ENCODE results near the gene CDSN. TPM values are rescaled to one million over a fixed set of nuclear protein-coding genes. Genes with fewer than 3 reads are reported as not detected.

The CDSN gene
- total and polyA plus RNA-seq, 2 donors (not counting 3 experiments of a cell fraction or from before 2014, with no cell fraction given), result not detected

- H3K9me1 ChIP-seq (replicated peaks; ENCODE audit: control insufficient read depth, extremely low read depth, insufficient read depth, low read length), result no peaks in the 10 kb centered on the region
- dilution Hi-C loops (cut with MboI; ENCODE audit: extremely low pct_ligation_motif_present, low sequenced_read_pairs), result no loop called here
- intact Hi-C loops (cut with micrococcal nuclease), result no loop called here
- no peaks in the 10 kb centered on the region for H3K27me3 ChIP-seq (ENCODE audit: control insufficient read depth in 2 of 2, insufficient read depth in 2 of 2, low read length in 2 of 2)
- no peaks in the 10 kb centered on the region for H4K20me1 ChIP-seq (replicated peaks; ENCODE audit: control insufficient read depth, extremely low read depth, insufficient read depth, low read length)
- FAIRE-seq (no peak), DNase-seq (ENCODE audit: low read depth, low spot score) (no peak)
- no peaks in the 10 kb centered on the region for H3K9me3 ChIP-seq (replicated peaks; ENCODE audit: control insufficient read depth, insufficient read depth, low read length)
- no peaks in the 10 kb centered on the region for H3K79me2 ChIP-seq (ENCODE audit: control insufficient read depth, insufficient read depth, low read length)
- no peak overlapping the region for H2AFZ ChIP-seq (ENCODE audit: low read depth, low read length)
- BruUV-seq (replicated peaks), result no TSS peak
- no peaks in the 10 kb centered on the region for H3K36me3 ChIP-seq (ENCODE audit: control insufficient read depth in 2 of 2, extremely low read depth in 1 of 2, insufficient read depth in 2 of 2, low read length in 2 of 2)
- no peak overlapping the region for H3K4me3 ChIP-seq (replicated peaks in 1 of 3; ENCODE audit: insufficient read depth in 1 of 3, low read depth in 1 of 3, low read length in 3 of 3)
- H3K9ac ChIP-seq (replicated peaks; ENCODE audit: extremely low read depth, insufficient read depth, low read length), result no peak overlapping the region
- H3K4me1 ChIP-seq (ENCODE audit: control insufficient read depth, extremely low read depth, insufficient read depth, low read length), result no peaks in the 10 kb centered on the region
- POLR2A ChIA-PET, result no interaction called here
- CTCF ChIA-PET, result interaction anchor here (1.2 kb wide), 1 partner anchor 31 kb away, joined by 3 read pairs; no protein-coding TSS in a partner anchor
- TF ChIP-seq POLR2A (IDR thresholded peaks at IDR 0.05; ENCODE audit: low read depth, low read length), result no peak
- TF ChIP-seq MYC (IDR thresholded peaks at IDR 0.05; ENCODE audit: low read depth, low read length), result no peak
- TF ChIP-seq CTCF (IDR thresholded peaks at IDR 0.05; ENCODE audit: extremely low read depth in 1 of 2, insufficient read depth in 1 of 2, low read depth in 1 of 2, low read length in 2 of 2), result no peak
- no peak for TF ChIP-seq MAX (IDR thresholded peaks at IDR 0.05; ENCODE audit: insufficient read depth, insufficient read length)
- TF ChIP-seq JUN (IDR thresholded peaks at IDR 0.05; ENCODE audit: borderline replicate concordance, insufficient read depth, insufficient read length, low read depth), result no peak
- TF ChIP-seq POLR2AphosphoS5 (IDR thresholded peaks at IDR 0.05; ENCODE audit: insufficient read depth, low read depth, low read length), result no peak
- TF ChIP-seq GATA2 (IDR thresholded peaks at IDR 0.05; ENCODE audit: insufficient read depth, insufficient read length, low read depth, low read length), result no peak
- no peak for TF ChIP-seq EZH2 (IDR thresholded peaks at IDR 0.05; ENCODE audit: borderline replicate concordance, low read depth, low read length, severe bottlenecking)
- TF ChIP-seq FOS (IDR thresholded peaks at IDR 0.05; ENCODE audit: borderline replicate concordance, insufficient read depth, low read length), result no peak
- no peak overlapping the region for H3K27ac ChIP-seq (ENCODE audit: insufficient read depth, low read depth, low read length)
- no peak overlapping the region for H3K4me2 ChIP-seq (ENCODE audit: insufficient read depth, low read length)
These were observed 48.4 kb upstream of the CDSN start for GRCh38 chr6:31168606-31169005.
